ENCODE measurements around the gene BCAS3.

Gene BCAS3

GRCh38 chr17:61208301-61209105 lies 530.9 kb downstream of the BCAS3 start:
- no peak for DNase-seq

GRCh38 chr17:61209106-61209439 lies 531.4 kb downstream of the BCAS3 start:
- DNase-seq = no peak

- DNase-seq = no peak
Observed at GRCh38 chr17:61209525-61209924, 531.9 kb downstream of the BCAS3 start.

GRCh38 chr17:61211236-61211635 lies 533.6 kb downstream of the BCAS3 start:
- DNase-seq = no peak

- DNase-seq = no peak
Observed at GRCh38 chr17:61212655-61213054, 535.0 kb downstream of the BCAS3 start.

- no peak for DNase-seq
Observed at GRCh38 chr17:61214753-61215152, 537.1 kb downstream of the BCAS3 start.

GRCh38 chr17:61216066-61216465 lies 538.4 kb downstream of the BCAS3 start:
- no peak for DNase-seq

- DNase-seq = no peak
Observed at GRCh38 chr17:61217878-61218437, 540.3 kb downstream of the BCAS3 start.

GRCh38 chr17:61218438-61218837 lies 540.8 kb downstream of the BCAS3 start:
- no peak for DNase-seq

GRCh38 chr17:61219460-61219859 lies 541.8 kb downstream of the BCAS3 start:
- no peak for DNase-seq

GRCh38 chr17:61221181-61221580 lies 543.5 kb downstream of the BCAS3 start:
- DNase-seq = no peak

GRCh38 chr17:61221597-61222471 lies 544.2 kb downstream of the BCAS3 start:
- DNase-seq = no peak

GRCh38 chr17:61223725-61224124 lies 546.1 kb downstream of the BCAS3 start:
- DNase-seq = no peak

- no peak for DNase-seq
Observed at GRCh38 chr17:61225178-61225882, 547.7 kb downstream of the BCAS3 start.

GRCh38 chr17:61227866-61228265 lies 550.2 kb downstream of the BCAS3 start:
- no peak for DNase-seq

- DNase-seq = no peak
Observed at GRCh38 chr17:61230461-61230860, 552.8 kb downstream of the BCAS3 start.

- DNase-seq = no peak
Observed at GRCh38 chr17:61230972-61231820, 553.5 kb downstream of the BCAS3 start.

GRCh38 chr17:61232871-61233270 lies 555.2 kb downstream of the BCAS3 start:
- DNase-seq = no peak

GRCh38 chr17:61233991-61234750 lies 556.5 kb downstream of the BCAS3 start:
- no peak for DNase-seq

- DNase-seq = no peak
Observed at GRCh38 chr17:61235001-61235826, 557.6 kb downstream of the BCAS3 start.

All from effector CD8-positive, alpha-beta T cell (primary cell).